ENCODE results near the gene ELAPOR1.
"Not testable (repeated sequence)": the region's sequence is repeated elsewhere in the genome, so short reads cannot be mapped to it uniquely, and the experiment has no call there.

Gene ELAPOR1

DNA sequence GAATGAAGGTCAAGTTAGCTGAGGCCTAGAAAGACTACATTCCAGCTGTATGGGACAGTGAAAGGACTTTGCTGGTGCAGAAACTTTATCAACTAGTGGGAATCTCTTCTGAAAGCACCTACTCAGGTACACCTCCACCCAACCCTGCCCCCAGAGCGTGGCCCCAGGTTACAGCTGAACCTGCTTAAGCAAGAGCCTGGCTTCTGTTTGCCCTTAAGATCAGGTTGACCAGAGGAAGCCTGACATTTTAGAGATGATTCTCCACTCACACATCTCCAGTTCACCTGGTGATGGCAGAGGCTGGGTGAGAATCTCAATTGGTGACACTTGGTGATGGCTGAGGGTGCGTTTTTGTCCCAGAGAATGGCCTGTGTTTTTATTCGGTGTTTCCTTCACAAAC lies 24.0 kb downstream of the ELAPOR1 start:
- DNase-seq: no peak

GRCh38 chr1:109138358-109138757 lies 24.4 kb downstream of the ELAPOR1 start:
- no peak for DNase-seq

DNA sequence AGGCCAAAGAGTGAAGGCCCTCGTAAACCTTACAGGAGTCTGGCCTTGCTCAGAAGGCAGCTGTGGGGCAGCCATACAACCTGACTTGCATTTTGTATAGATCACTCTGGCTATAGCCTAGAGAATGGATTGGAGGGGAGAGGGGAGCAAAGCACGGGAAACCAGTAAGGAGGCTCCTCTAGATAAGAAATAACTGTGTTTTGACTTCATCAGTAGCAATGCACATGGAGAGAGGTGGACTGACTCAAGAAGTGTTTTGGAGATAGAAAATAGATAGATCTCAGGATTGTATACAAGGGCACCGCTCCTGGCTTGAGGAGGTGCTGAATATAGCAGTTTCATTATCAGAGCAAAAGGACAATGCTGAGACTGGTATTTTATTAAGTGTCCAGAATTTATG lies 26.5 kb downstream of the ELAPOR1 start:
- no peak for DNase-seq

DNA sequence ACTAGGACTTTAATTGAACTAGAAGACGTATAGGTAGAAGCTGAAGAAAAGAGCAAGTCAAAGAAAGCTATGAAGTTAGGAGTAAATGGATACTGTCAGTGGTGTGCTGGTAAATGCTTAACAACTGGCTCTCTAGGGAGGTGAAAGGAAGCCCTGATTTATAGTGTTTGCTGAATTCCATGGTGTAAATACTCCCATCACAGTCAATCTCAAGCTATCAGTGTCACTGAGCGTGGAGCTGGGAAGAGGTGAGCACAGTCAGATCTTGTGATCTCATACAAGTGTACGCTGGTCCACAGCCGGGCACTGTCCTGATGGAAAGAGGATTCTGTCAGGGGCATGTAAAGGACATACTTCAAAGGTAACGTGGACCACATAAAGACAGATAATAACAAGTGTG lies 28.3 kb downstream of the ELAPOR1 start:
- DNase-seq: no peak

DNA sequence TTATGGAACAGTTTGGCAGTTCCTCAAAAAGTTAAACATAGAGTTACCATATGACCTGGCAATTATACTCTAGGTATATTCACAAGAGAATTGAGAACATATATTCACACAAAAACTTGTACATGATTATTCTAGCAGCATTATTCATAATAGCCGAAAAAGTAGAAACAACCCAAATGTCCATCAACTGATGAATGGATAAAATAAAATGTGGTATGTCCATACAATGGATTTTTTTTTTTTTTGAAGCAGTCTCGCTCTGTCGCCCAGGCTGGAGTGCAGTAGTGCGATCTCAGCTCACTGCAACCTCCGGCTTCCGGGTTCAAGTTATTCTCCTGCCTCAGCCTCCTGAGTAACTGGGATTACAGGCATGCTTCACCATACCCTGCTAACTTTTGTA lies 28.8 kb downstream of the ELAPOR1 start:
- not testable (repeated sequence) for DNase-seq

DNA sequence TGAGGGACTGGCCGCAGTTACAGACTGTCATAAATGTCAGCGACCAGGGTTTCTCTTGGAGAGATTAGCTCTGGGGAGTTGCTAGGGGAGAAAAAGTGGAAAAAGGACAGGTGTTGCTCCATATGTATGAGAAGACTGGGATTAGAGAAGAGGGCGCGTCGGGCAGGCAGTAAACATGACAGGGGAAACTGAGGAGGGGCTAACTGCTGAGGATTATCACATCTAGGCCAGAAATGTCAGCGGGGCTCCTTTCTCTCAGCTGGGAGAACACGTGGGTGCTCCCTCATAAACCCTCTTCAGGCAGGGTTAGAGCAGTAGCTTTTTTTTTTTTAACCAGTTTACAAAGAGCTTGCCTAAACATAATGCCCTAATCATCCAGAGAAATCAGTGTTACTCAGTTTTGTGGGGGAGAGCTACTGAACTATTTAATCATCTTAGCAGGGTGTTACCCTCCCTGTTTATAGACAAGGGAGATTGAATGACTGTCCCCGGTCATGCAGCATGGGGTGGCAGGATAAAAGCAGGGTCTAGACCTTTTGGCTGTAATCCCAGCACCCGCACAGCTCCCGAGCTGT lies 35.2 kb downstream of the ELAPOR1 start:
- DNase-seq: no peak

GRCh38 chr1:109149874-109150601 lies 36.1 kb downstream of the ELAPOR1 start:
- DNase-seq: no peak

- no peak for DNase-seq
Observed at GRCh38 chr1:109151146-109151990, 37.5 kb downstream of the ELAPOR1 start.

DNA sequence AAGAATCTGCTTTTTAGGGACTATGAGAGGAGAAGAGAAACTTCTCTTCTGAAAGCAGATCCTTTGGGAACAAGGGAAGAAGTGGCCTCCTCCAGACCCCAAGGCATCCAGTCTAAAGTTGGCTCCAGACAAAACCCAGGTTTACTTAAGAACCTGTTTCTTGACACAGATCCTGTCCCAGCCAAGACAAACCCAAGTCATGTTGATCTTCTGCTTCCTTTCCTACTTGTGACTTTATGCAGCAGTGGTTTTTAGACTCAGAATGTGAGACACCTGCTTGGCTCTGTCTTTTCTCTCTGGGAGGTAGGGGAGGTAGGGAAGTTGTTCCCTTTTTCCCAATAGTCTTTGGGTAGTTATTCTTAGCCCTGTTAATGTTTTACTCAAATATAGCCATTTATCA lies 38.3 kb downstream of the ELAPOR1 start:
- DNase-seq: no peak

GRCh38 chr1:109156916-109157385 lies 43.0 kb downstream of the ELAPOR1 start:
- no peak for DNase-seq

DNA sequence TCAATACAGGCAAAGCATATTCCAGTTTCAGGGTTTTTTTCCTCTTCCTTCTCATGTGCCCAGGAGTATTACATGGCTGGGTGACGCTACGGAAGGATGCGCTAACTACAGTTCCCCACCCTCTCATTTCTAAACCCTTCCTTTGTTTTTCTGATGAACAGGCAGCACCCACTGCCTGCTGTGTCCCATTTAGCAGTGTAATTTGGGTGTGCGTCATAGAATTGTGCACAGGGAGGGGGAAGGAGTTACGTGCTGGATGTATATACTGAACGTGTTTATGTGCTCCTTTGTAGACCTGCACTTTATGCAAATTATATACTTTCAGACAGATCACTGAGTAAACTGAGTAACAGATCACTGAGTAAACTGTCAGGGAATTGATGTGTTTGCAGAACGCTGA lies 44.5 kb downstream of the ELAPOR1 start:
- DNase-seq: no peak

DNA sequence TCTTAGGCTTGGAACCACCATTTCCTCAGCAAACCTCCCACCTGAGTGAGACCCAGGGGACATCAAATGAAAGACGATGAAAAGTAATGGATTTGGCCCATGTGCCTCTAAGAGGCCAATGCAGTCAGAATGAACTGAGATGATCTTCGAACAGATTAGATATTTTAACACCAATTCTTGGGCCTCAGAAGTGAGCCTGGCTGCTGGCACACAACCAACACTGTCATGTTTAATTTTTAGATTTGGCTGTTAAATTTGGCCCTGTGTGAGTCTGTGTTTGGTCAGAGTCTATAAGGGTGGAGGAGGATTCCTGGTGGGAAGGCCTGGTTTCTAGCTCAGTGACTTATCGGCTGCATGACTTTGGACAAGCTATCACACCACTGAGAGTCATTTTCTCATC lies 45.4 kb downstream of the ELAPOR1 start:
- DNase-seq: no peak

DNA sequence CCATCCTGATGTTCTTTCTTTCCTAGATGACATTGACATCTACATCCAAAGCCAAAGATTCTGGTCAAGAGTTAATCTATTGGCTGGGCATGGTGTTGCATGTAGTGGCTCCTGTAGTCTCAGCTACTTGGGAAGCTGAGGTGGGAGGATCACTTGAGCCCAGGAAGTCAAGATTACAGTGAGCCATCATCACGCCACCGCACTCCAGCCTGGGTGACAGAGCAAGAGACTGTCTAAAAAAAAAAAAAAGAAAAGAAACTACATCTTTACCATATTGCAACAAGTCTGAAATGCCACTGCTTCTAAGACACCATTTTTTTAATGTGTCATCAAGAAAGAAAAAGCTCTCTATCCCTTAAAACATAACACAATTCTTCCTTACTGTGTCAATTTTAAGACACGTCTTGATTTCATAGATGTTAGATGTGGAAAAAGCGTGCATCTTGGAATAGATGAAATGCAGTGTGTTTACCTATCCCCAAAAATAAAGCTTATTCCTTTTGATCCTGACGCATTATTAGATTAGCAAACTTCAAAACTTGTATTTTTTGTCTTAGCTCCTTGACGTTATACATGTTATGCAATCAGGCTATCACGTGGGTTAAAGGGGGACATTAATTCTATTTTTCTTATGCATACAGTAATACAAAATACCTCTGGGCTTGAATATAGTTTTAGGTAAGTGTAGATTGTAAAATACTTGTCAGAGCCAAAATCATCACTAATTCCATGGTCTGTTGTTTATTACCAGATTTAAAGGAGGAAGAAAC lies 46.3 kb downstream of the ELAPOR1 start:
- no peak for DNase-seq

GRCh38 chr1:109161858-109162606 lies 48.1 kb downstream of the ELAPOR1 start:
- no peak for DNase-seq

DNA sequence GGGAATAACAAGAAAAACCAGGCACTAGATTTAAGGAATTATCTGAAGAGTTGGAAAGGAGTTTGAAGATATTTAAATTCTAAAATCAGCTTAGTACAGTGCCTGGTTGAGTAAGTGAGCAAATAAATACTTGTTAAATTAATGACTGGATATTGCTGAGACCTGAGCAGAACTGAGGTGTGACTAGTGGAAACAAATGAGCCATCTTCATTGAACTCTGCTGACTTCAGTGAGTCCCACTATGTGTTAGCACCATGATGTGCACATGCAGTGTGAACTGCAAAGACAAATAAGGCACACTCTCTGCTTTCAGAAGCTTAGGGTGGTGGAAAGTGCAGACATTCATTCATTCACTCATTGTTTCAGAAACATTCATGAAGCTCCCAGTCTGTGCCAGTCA lies 48.7 kb downstream of the ELAPOR1 start:
- no peak for DNase-seq

DNA sequence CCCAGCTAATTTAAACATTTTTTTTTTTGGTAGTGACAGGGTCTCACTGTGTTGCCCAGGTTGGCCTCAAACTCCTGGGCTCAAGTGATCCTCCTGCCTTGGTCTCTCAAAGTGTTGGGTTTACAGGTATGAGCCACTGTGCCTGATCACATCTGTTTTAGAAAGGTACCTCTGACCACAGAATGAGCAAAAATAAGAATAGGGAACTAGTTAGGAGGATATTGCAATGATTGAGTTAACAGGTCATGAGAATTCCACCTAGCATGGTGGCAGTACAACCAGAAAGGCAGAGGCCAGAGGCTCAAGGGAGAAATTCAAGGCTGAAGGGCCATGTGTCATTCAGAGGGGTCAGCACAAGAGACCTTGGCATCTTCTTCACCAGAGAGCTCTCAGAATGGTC lies 49.6 kb downstream of the ELAPOR1 start:
- DNase-seq: no peak

All from activated naive CD4-positive, alpha-beta T cell (primary cell).